ENCODE data around the gene SPARC. TPM values are rescaled to one million over a fixed set of nuclear protein-coding genes. Genes with fewer than 3 reads are reported as not detected.
A peak's percentile ranks its signal among the peaks of the same experiment; 100 is the strongest.

SPARC gene
- total RNA-seq, 1 donor from 2014 or later, result 9,466 TPM

GRCh38 chr5:151619812-151620460 lies 66.8 kb downstream of the SPARC start:
- TF ChIP-seq CTCF (IDR thresholded peaks at IDR 0.05), result no peak
- peak; percentile 88 for DNase-seq (ENCODE audit: extremely low spot score, unreplicated experiment)
- Mint-ChIP-seq H3K4me1 (ENCODE audit: unreplicated experiment) (peaks cover 66% of the 10 kb centered on the region), H3K27me3 (ENCODE audit: unreplicated experiment) (no peaks in the 10 kb centered on the region), H3K4me3 (ENCODE audit: unreplicated experiment) (peak overlapping the region; percentile 30), H3K27ac (ENCODE audit: unreplicated experiment) (peak overlapping the region; percentile 78), H3K36me3 (ENCODE audit: unreplicated experiment) (no peaks in the 10 kb centered on the region), H3K9me3 (ENCODE audit: unreplicated experiment) (no peaks in the 10 kb centered on the region)

- Mint-ChIP-seq H3K27ac (ENCODE audit: unreplicated experiment) (peak overlapping the region; percentile 78), H3K9me3 (ENCODE audit: unreplicated experiment) (no peaks in the 10 kb centered on the region), H3K36me3 (ENCODE audit: unreplicated experiment) (no peaks in the 10 kb centered on the region), H3K4me1 (ENCODE audit: unreplicated experiment) (peaks cover 64% of the 10 kb centered on the region), H3K4me3 (ENCODE audit: unreplicated experiment) (no peak overlapping the region), H3K27me3 (ENCODE audit: unreplicated experiment) (no peaks in the 10 kb centered on the region)
- TF ChIP-seq CTCF (IDR thresholded peaks at IDR 0.05), result no peak
- no peak for DNase-seq (ENCODE audit: extremely low spot score, unreplicated experiment)
These were observed 67.8 kb downstream of the SPARC start for GRCh38 chr5:151618907-151619306.

DNA sequence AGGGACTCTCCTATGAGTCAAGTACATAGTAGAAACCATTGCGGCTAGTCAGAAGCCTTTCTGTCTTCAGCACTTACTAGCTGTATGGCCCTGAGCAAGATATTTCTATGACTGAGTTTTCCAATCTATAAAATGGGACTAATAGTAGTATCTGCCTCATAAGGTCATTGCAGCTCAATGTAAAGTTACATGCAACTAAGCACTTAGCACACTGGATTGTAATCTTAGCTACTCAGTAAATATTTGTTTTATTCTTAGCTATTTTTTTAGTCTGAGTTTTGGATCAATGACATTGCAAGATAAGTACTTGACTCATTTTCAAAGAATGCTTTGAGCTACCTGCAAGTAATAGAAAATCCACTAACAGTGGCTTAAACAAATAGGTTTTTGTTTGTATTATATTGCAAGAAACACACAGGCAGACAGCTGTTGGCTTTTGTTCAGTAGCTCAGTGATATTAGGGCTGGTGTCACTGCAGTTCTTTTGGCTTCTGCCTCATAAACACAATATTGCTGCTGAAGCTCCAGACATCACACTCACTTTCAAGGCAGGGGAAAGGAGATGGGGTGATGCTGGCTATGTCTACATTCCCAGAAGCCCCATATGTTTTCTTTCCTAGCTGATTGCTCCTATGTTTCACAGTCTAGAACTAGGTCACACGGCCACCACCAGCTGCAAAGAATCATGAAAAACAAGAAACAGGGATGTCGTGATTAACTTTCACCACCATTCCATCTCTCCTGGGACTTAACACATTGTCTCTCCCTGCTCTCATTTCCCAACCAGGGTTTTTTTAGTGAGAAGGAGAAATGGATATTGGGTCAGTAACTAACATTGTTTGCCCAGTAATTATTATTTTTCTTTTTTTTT lies 68.6 kb downstream of the SPARC start:
- Mint-ChIP-seq H3K27ac (ENCODE audit: unreplicated experiment) (peak overlapping the region; percentile 78), H3K9me3 (ENCODE audit: unreplicated experiment) (no peaks in the 10 kb centered on the region), H3K4me3 (ENCODE audit: unreplicated experiment) (no peak overlapping the region), H3K36me3 (ENCODE audit: unreplicated experiment) (no peaks in the 10 kb centered on the region), H3K27me3 (ENCODE audit: unreplicated experiment) (no peaks in the 10 kb centered on the region), H3K4me1 (ENCODE audit: unreplicated experiment) (peaks cover 63% of the 10 kb centered on the region)
- DNase-seq (ENCODE audit: extremely low spot score, unreplicated experiment), result no peak
- TF ChIP-seq CTCF (IDR thresholded peaks at IDR 0.05), result no peak

GRCh38 chr5:151617383-151617840 lies 69.3 kb downstream of the SPARC start:
- H3K4me1 Mint-ChIP-seq (ENCODE audit: unreplicated experiment), result peaks cover 65% of the 10 kb centered on the region
- H3K36me3 Mint-ChIP-seq (ENCODE audit: unreplicated experiment), result no peaks in the 10 kb centered on the region
- H3K27ac Mint-ChIP-seq (ENCODE audit: unreplicated experiment), result no peak overlapping the region
- DNase-seq (ENCODE audit: extremely low spot score, unreplicated experiment), result no peak
- no peak overlapping the region for H3K4me3 Mint-ChIP-seq (ENCODE audit: unreplicated experiment)
- H3K27me3 Mint-ChIP-seq (ENCODE audit: unreplicated experiment), result no peaks in the 10 kb centered on the region
- no peaks in the 10 kb centered on the region for H3K9me3 Mint-ChIP-seq (ENCODE audit: unreplicated experiment)
- TF ChIP-seq CTCF (IDR thresholded peaks at IDR 0.05), result no peak

GRCh38 chr5:151615431-151615830 lies 71.3 kb downstream of the SPARC start:
- H3K4me1 Mint-ChIP-seq (ENCODE audit: unreplicated experiment), result peaks cover 45% of the 10 kb centered on the region
- H3K4me3 Mint-ChIP-seq (ENCODE audit: unreplicated experiment), result no peak overlapping the region
- no peak for TF ChIP-seq CTCF (IDR thresholded peaks at IDR 0.05)
- H3K27ac Mint-ChIP-seq (ENCODE audit: unreplicated experiment), result no peak overlapping the region
- H3K27me3 Mint-ChIP-seq (ENCODE audit: unreplicated experiment), result no peaks in the 10 kb centered on the region
- no peak for DNase-seq (ENCODE audit: extremely low spot score, unreplicated experiment)
- H3K36me3 Mint-ChIP-seq (ENCODE audit: unreplicated experiment), result no peaks in the 10 kb centered on the region
- no peaks in the 10 kb centered on the region for H3K9me3 Mint-ChIP-seq (ENCODE audit: unreplicated experiment)

Measured in osteocyte (in vitro differentiated cells).